GM23248 (cell line): ENCODE results near the gene PDE6G.

Experiments used
- EZH2 ChIP-seq: fragments of 200-600 bp; sonication (generic); IDR thresholded peaks from 2 replicates; pipeline ENCODE4 v1.6.1; 2018; ENCODE audit warnings: antibody characterized with exemption, mild to moderate bottlenecking; ENCODE audit not compliant: insufficient read depth, poor library complexity, severe bottlenecking
- EZH2phosphoT487 ChIP-seq: fragments of 200-600 bp; sonication (generic); IDR thresholded peaks from 2 replicates; pipeline ENCODE4 v1.6.1; 2018; ENCODE audit warnings: antibody characterized with exemption, moderate library complexity, mild to moderate bottlenecking, low read depth; ENCODE audit not compliant: insufficient read depth

DNA sequence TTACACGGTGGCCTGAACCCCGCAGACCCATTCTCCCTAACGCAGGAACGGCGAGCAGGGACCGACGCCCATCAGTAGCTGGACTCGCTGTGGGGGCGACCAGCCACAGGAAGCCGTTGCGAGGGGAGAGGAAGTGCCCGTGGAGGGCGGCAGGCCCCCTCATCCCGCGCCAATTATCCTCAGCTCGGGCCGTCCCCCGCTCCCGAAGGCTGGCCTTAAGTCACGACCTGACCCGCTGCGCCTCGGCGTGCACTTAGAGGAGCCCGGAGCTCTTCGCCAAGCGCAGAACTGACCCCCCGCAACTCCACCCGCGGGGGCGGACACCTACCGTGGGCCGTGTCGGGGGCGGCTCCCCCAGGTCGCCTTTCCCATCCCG lies 26.9 kb upstream of the PDE6G start:
- TF ChIP-seq EZH2 (no peak), EZH2phosphoT487 (no peak)
